ENCODE measurements around the gene CUTC. TPM values are rescaled to one million over a fixed set of nuclear protein-coding genes. Genes with fewer than 3 reads are reported as not detected.

The CUTC gene
- polyA plus RNA-seq, 2 of the 4 experiments (the other 2 are of a cell fraction), result 47.6 to 66.5 TPM

- FAIRE-seq (no peak), ATAC-seq (no peak), DNase-seq (ENCODE audit: low read depth in 1 of 2, low spot score in 1 of 2) (no peak)
- Histone ChIP-seq H3K9me3 (no peaks in the 10 kb centered on the region), H3K27ac (no peak overlapping the region), H3K4me3 (no peak overlapping the region), H3K4me2 (no peak overlapping the region), H3K4me1 (no peaks in the 10 kb centered on the region)
- ChIA-PET CTCF (interaction anchor here (0.6 to 1.1 kb wide), 2 partner anchors 20 to 38 kb away, joined by 3 read pairs; partner anchors contain the start of gene CUTC), POLR2A (no interaction called here)
- 89% methylated on average over 3 of the region's 3 CpGs for WGBS (ENCODE audit: missing lambda C conversion rate)
- TF ChIP-seq GATA3 (IDR thresholded peaks at IDR 0.05; ENCODE audit: borderline replicate concordance), result no peak
- TF ChIP-seq CHD4 (IDR thresholded peaks at IDR 0.05; ENCODE audit: borderline replicate concordance), result no peak
- TF ChIP-seq ELK1 (IDR thresholded peaks at IDR 0.05; ENCODE audit: low read depth, low read length), result no peak
- no peak for TF ChIP-seq FOSB (CRISPR knock-in tag; IDR thresholded peaks at IDR 0.05)
- TF ChIP-seq RFX5 (IDR thresholded peaks at IDR 0.05), result no peak
- TF ChIP-seq HOXA7 (CRISPR knock-in tag; IDR thresholded peaks at IDR 0.05), result no peak
These were observed 38.0 kb upstream of the CUTC start for GRCh38 chr10:99693933-99694583.

GRCh38 chr10:99695761-99696160 lies 36.3 kb upstream of the CUTC start:
- ChIA-PET POLR2A (no interaction called here), CTCF (interaction anchor here (0.6 kb wide), 1 partner anchor 393 kb away, joined by 3 read pairs; no protein-coding TSS in a partner anchor)
- H3K27ac ChIP-seq, result no peak overlapping the region
- no peak for FAIRE-seq
- no peak for DNase-seq (ENCODE audit: low read depth in 1 of 2, low spot score in 1 of 2)
- no peak overlapping the region for H3K4me2 ChIP-seq
- no peak for ATAC-seq
- no peaks in the 10 kb centered on the region for H3K4me1 ChIP-seq
- H3K4me3 ChIP-seq, result no peak overlapping the region
- WGBS (ENCODE audit: missing lambda C conversion rate), result 83% methylated on average over 6 of the region's 6 CpGs
- H3K9me3 ChIP-seq, result no peaks in the 10 kb centered on the region
- TF ChIP-seq HEYL (CRISPR knock-in tag; IDR thresholded peaks at IDR 0.05) (no peak), BCL3 (IDR thresholded peaks at IDR 0.05) (no peak), USF2 (IDR thresholded peaks at IDR 0.05) (no peak), SMC3 (IDR thresholded peaks at IDR 0.05) (no peak), KDM1A (IDR thresholded peaks at IDR 0.05; ENCODE audit: low read depth) (no peak), JUN (IDR thresholded peaks at IDR 0.05) (no peak), FOSL2 (IDR thresholded peaks at IDR 0.05) (no peak), FOSL2 (CRISPR knock-in tag; IDR thresholded peaks at IDR 0.05) (no peak), POLR2A (IDR thresholded peaks at IDR 0.05; ENCODE audit: low read length) (no peak), HES2 (IDR thresholded peaks at IDR 0.05) (no peak), CHD4 (IDR thresholded peaks at IDR 0.05; ENCODE audit: borderline replicate concordance) (no peak), E2F6 (IDR thresholded peaks at IDR 0.05; ENCODE audit: borderline replicate concordance, low read depth) (no peak), POLR2AphosphoS2 (conservative IDR thresholded peaks at IDR 0.05; ENCODE audit: low read length) (no peak), ELK1 (IDR thresholded peaks at IDR 0.05; ENCODE audit: low read depth, low read length) (no peak), MYC (IDR thresholded peaks at IDR 0.05; ENCODE audit: borderline replicate concordance, low read length) (no peak), ATOH8 (CRISPR knock-in tag; IDR thresholded peaks at IDR 0.05; ENCODE audit: low read depth) (no peak), CHD2 (IDR thresholded peaks at IDR 0.05; ENCODE audit: low read length, partially characterized antibody) (no peak)

Measured in A549 (cell line).